ENCODE results near the gene TMEM170B.

Gene TMEM170B

DNA sequence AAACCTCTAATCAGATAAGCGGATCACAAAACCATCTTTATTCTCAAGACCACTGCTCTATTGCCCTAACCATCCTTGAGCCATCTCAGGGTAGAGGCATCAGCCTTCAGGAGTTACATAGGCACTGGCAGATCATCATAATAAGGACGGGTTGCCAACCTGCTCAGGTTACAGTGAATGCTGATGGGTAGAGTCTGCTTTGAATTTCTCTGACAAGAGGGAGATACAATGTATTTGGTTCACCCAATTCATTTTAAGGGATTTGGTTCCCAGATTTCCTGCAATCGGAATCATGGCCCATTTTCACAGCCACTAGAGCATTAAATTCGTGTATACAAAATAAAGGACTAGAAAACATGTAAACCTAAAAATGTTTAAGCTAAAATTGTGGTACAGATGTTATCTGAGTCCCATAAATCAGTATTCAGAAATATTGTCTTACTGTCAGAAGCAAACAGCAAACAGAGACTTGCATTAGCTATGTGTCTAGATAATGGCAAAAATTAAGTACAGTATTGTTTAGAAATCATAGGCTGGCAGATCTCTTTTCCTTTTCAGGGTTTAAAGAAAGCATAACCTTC, 41.9 kb upstream of the TMEM170B start:
- Histone ChIP-seq H3K36me3 (replicated peaks; ENCODE audit: low read depth, low read length) (no peaks in the 10 kb centered on the region), H3K79me2 (ENCODE audit: low read length) (no peaks in the 10 kb centered on the region), H3K27me3 (ENCODE audit: low read depth, low read length) (no peaks in the 10 kb centered on the region), H3K4me2 (ENCODE audit: low read length) (peak overlapping the region; percentile 47), H3K9ac (ENCODE audit: low read length) (peak overlapping the region; percentile 71), H3K9me3 (ENCODE audit: insufficient read depth, low read length) (no peaks in the 10 kb centered on the region), H3K4me3 (ENCODE audit: low read length) (no peak overlapping the region), H3K27ac (ENCODE audit: low read length) (peak overlapping the region; percentile 88), H4K20me1 (ENCODE audit: insufficient read depth, low read length) (no peaks in the 10 kb centered on the region), H2AFZ (ENCODE audit: low read depth, low read length) (peak overlapping the region; percentile 6; the same call in 1 of the 2 replicates), H3K4me1 (ENCODE audit: low read length) (peaks cover 65% of the 10 kb centered on the region)
- TF ChIP-seq EZH2phosphoT487 (IDR thresholded peaks at IDR 0.05; ENCODE audit: low read depth), result no peak
- no peak for TF ChIP-seq CTCF (IDR thresholded peaks at IDR 0.05; ENCODE audit: low read depth, low read length)

DNA sequence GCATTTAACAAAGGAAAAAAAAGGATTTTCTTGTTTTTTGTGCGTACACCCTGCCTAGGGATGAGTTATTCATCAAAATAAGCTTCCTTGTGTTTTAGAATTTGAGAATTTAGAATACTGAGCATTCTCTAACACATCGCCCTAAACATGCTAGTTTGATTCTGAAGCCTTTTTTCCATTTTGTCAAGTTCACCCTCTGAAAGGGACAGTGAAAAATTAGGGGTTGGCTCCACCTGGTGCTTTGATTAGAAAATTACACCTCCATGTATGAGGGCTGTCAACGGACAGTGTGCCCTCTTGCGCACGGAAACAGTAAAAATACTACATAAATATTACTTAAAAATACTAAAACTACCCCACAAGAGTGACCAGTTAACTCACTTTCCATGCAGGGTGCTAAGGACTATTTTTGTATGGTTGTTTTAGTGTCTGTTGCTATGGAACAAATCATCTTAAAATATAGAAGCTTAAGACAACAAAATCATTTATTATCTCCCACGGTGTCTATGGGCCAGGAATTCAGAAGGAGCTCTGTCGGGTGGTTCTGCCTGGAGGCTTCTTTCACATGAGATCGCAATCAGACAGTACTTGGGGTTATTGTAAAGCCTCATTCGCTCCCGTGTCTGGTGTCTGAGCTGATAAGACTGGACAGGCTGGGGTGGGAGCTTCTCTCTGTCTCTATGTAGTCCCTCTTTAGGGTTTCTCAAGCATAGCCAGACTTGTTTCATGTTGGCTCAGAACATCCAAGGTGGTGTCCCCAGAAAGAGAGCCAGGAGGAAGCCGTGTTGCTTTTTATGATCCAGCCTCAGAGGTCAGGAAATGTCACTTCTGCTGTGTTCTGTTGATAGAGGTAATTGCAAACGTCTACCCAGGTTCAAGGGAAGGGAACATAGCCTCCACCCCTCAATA, 41.1 kb upstream of the TMEM170B start:
- Histone ChIP-seq H3K27me3 (ENCODE audit: low read depth, low read length) (no peaks in the 10 kb centered on the region), H4K20me1 (ENCODE audit: insufficient read depth, low read length) (no peaks in the 10 kb centered on the region), H3K79me2 (ENCODE audit: low read length) (no peaks in the 10 kb centered on the region), H3K9me3 (ENCODE audit: insufficient read depth, low read length) (no peaks in the 10 kb centered on the region), H3K36me3 (replicated peaks; ENCODE audit: low read depth, low read length) (no peaks in the 10 kb centered on the region), H3K4me2 (ENCODE audit: low read length) (peak overlapping the region; percentile 88), H2AFZ (ENCODE audit: low read depth, low read length) (peak overlapping the region; percentile 46), H3K4me1 (ENCODE audit: low read length) (peaks cover 65% of the 10 kb centered on the region), H3K27ac (ENCODE audit: low read length) (peak overlapping the region; percentile 88), H3K4me3 (ENCODE audit: low read length) (peak overlapping the region; percentile 69), H3K9ac (ENCODE audit: low read length) (peak overlapping the region; percentile 79)
- TF ChIP-seq CTCF (IDR thresholded peaks at IDR 0.05; ENCODE audit: low read depth, low read length) (peak; percentile 84), EZH2phosphoT487 (IDR thresholded peaks at IDR 0.05; ENCODE audit: low read depth) (no peak)

DNA sequence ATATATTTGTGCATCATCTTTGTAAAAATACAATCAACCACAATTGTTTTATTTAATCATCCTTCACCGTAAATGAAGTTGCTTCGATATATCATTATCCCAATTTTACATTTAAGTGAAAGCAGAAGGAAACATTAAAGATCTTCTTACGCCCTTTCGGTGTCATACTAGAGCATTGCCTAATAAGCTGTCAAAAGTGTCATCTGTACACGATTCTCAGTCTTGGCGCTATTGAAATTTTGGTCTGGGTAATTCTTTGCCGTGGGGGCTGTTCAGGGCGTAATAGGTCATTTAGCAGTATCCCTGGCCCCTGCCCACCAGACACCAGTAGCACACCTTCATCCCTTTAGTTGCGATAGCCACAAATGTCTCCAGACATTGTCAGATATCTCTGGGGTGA, 40.4 kb upstream of the TMEM170B start:
- Histone ChIP-seq H3K4me2 (ENCODE audit: low read length) (peak overlapping the region; percentile 88), H2AFZ (ENCODE audit: low read depth, low read length) (no peak overlapping the region), H3K27me3 (ENCODE audit: low read depth, low read length) (no peaks in the 10 kb centered on the region), H3K27ac (ENCODE audit: low read length) (peak overlapping the region; percentile 88), H3K4me1 (ENCODE audit: low read length) (peaks cover 59% of the 10 kb centered on the region), H3K9ac (ENCODE audit: low read length) (peak overlapping the region; percentile 79), H3K9me3 (ENCODE audit: insufficient read depth, low read length) (no peaks in the 10 kb centered on the region), H4K20me1 (ENCODE audit: insufficient read depth, low read length) (no peaks in the 10 kb centered on the region), H3K4me3 (ENCODE audit: low read length) (peak overlapping the region; percentile 69), H3K79me2 (ENCODE audit: low read length) (no peaks in the 10 kb centered on the region), H3K36me3 (replicated peaks; ENCODE audit: low read depth, low read length) (no peaks in the 10 kb centered on the region)
- no peak for TF ChIP-seq CTCF (IDR thresholded peaks at IDR 0.05; ENCODE audit: low read depth, low read length)

- Histone ChIP-seq H3K27me3 (ENCODE audit: low read depth, low read length) (no peaks in the 10 kb centered on the region), H3K9me3 (ENCODE audit: insufficient read depth, low read length) (no peaks in the 10 kb centered on the region), H3K4me2 (ENCODE audit: low read length) (peak overlapping the region; percentile 88), H3K79me2 (ENCODE audit: low read length) (no peaks in the 10 kb centered on the region), H3K9ac (ENCODE audit: low read length) (peak overlapping the region; percentile 79; the same call in 1 of the 2 replicates), H3K4me1 (ENCODE audit: low read length) (peaks cover 51% of the 10 kb centered on the region), H3K36me3 (replicated peaks; ENCODE audit: low read depth, low read length) (no peaks in the 10 kb centered on the region), H3K4me3 (ENCODE audit: low read length) (0 out of 2 replicates have a peak overlapping the region, but pooled peaks have one; percentile 69), H2AFZ (ENCODE audit: low read depth, low read length) (no peak overlapping the region), H3K27ac (ENCODE audit: low read length) (peak overlapping the region; percentile 88), H4K20me1 (ENCODE audit: insufficient read depth, low read length) (no peaks in the 10 kb centered on the region)
- TF ChIP-seq CTCF (IDR thresholded peaks at IDR 0.05; ENCODE audit: low read depth, low read length) (no peak), EZH2phosphoT487 (IDR thresholded peaks at IDR 0.05; ENCODE audit: low read depth) (no peak)
Measured at GRCh38 chr6:11497881-11498280, 39.7 kb upstream of the TMEM170B start.

Data from OCI-LY3 (cell line).